ENCODE data around the gene SNX2.

Gene SNX2

DNA sequence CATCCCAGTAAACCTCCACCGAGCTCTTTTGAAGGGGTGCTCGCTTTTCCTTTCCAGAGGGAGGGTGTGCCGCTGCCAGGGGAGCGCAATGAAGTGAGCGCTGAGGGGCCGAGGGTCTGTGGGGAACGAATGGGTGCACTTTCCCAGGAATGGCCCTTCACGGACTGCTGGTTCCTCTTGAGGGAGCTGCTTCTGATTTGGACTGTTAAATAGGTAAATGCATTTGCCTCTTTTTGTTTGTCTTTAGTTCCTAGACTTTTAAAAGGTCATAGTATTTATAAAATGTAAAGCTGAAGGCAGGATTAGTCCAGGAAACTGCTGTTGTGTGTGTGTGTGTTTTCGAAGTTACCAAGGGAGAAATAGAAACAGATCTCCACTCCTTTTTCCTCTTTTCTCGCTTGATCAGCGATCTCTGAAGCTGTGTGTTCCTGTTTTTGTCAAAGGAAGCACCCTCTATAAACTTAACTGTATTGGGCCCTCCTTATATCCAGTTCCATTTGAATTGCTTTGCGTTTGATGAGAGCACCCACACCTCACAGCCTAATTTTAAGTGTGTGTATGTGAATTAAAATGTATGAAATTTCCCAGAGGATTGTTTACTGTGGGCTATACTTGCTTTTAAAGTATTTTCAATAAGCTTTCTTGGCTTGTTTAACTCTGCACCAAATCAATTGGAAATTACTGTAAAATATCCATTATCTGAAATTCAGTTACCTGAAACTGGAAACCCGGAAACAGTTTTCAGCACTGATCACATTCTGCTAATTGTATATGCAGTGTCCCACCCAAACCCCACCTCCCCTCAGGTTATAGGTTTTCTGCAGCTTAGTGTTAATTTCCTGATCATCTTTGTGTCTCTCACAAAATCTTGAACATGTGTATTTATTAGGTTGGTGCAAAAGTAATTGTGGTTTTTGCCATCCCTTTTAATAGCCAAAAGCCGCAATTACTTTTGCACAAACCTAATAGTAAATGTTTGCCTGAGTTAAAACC lies 966 bp downstream of the SNX2 start:
- Histone ChIP-seq H2BK12ac (ENCODE audit: low read length in 2 of 2) (no peak overlapping the region), H3K14ac (ENCODE audit: low read length in 2 of 2) (no peak overlapping the region), H3K79me1 (replicated peaks; ENCODE audit: low read length, poor library complexity, severe bottlenecking) (peaks cover 5% of the 10 kb centered on the region), H3K18ac (ENCODE audit: low read depth in 1 of 2, low read length in 2 of 2) (no peak overlapping the region), H3K4me1 (ENCODE audit: control insufficient read depth, insufficient read depth, low read depth, low read length) (peaks cover 3% of the 10 kb centered on the region), H2BK5ac (ENCODE audit: low read depth, low read length, poor library complexity, severe bottlenecking) (no peak overlapping the region), H2BK120ac (ENCODE audit: low read depth, low read length) (no peak overlapping the region), H3K4me2 (ENCODE audit: low read length, poor library complexity, severe bottlenecking) (peak overlapping the region; percentile 90), H2BK15ac (ENCODE audit: low read depth, poor library complexity, severe bottlenecking) (no peak overlapping the region), H3K4me3 (ENCODE audit: insufficient read depth in 1 of 2, low read depth in 1 of 2, low read length in 2 of 2) (peak overlapping the region; percentile 89 to 93), H4K91ac (ENCODE audit: low read length) (no peak overlapping the region), H3K4ac (ENCODE audit: low read depth in 1 of 2, low read length in 2 of 2) (peak overlapping the region in 1 of 2 experiments; percentile 60), H4K8ac (ENCODE audit: low read length) (no peak overlapping the region), H2AK5ac (ENCODE audit: low read length, severe bottlenecking) (no peak overlapping the region), H3K27ac (ENCODE audit: low read length, poor library complexity, severe bottlenecking) (peak overlapping the region; percentile 57), H3K27me3 (ENCODE audit: control insufficient read depth in 1 of 2, insufficient read depth in 1 of 2, low read length in 2 of 2) (no peaks in the 10 kb centered on the region), H2AFZ (ENCODE audit: low read depth, low read length) (peak overlapping the region; percentile 68), H3K36me3 (ENCODE audit: control insufficient read depth in 1 of 2, insufficient read depth in 2 of 2, low read depth in 1 of 2, low read length in 2 of 2) (no peaks in the 10 kb centered on the region), H3K9me3 (ENCODE audit: control insufficient read depth, low read length) (no peaks in the 10 kb centered on the region), H3K9ac (ENCODE audit: low read length) (peak overlapping the region; percentile 95), H3K23ac (ENCODE audit: low read length in 2 of 2) (peak overlapping the region in 1 of 2 experiments; percentile 7)
- DNase-seq = peak; percentile 57
- 11% methylated on average over 12 of the region's 14 CpGs for WGBS

DNA sequence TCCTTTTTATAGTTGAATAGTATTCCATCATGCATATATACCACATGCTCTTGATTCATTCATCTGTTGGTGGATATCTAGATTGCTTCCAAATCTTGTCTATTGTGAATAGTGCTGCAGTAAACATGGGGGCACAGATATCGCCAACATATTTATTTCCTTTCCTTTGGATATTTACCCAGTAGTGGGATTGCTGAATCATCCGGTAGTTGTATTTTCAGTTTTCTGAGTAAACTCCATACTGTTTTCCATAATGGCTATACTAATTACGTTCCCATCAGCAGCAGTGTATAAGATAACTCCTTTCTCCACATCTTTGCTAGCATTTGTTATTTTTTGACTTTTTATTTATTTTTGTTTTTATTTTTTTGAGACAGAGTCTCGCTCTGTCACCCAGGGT lies 3.3 kb downstream of the SNX2 start:
- H3K4ac ChIP-seq (ENCODE audit: low read depth in 1 of 2, low read length in 2 of 2) = no peak overlapping the region
- H3K23ac ChIP-seq (ENCODE audit: low read length in 2 of 2) = no peak overlapping the region
- H3K9me3 ChIP-seq (ENCODE audit: control insufficient read depth, low read length) = no peaks in the 10 kb centered on the region
- no peak for DNase-seq
- no peak overlapping the region for H3K4me2 ChIP-seq (ENCODE audit: low read length, poor library complexity, severe bottlenecking)
- H3K14ac ChIP-seq (ENCODE audit: low read length in 2 of 2) = no peak overlapping the region
- no peak overlapping the region for H3K27ac ChIP-seq (ENCODE audit: low read length, poor library complexity, severe bottlenecking)
- peaks cover 2% of the 10 kb centered on the region for H3K4me1 ChIP-seq (ENCODE audit: control insufficient read depth, insufficient read depth, low read depth, low read length)
- no peaks in the 10 kb centered on the region for H3K27me3 ChIP-seq (ENCODE audit: control insufficient read depth in 1 of 2, insufficient read depth in 1 of 2, low read length in 2 of 2)
- peaks cover 0 to 9% of the 10 kb centered on the region in 2 experiments for H3K36me3 ChIP-seq (ENCODE audit: control insufficient read depth in 1 of 2, insufficient read depth in 2 of 2, low read depth in 1 of 2, low read length in 2 of 2)
- H4K91ac ChIP-seq (ENCODE audit: low read length) = no peak overlapping the region
- H4K8ac ChIP-seq (ENCODE audit: low read length) = no peak overlapping the region
- peaks cover 7% of the 10 kb centered on the region for H3K79me1 ChIP-seq (replicated peaks; ENCODE audit: low read length, poor library complexity, severe bottlenecking)
- H2BK12ac ChIP-seq (ENCODE audit: low read length in 2 of 2) = no peak overlapping the region
- 100% methylated on average over 4 of the region's 4 CpGs for WGBS
- H2AK5ac ChIP-seq (ENCODE audit: low read length, severe bottlenecking) = no peak overlapping the region
- no peak overlapping the region for H2BK5ac ChIP-seq (ENCODE audit: low read depth, low read length, poor library complexity, severe bottlenecking)
- no peak overlapping the region for H3K18ac ChIP-seq (ENCODE audit: low read depth in 1 of 2, low read length in 2 of 2)
- H3K4me3 ChIP-seq (ENCODE audit: insufficient read depth in 1 of 2, low read depth in 1 of 2, low read length in 2 of 2) = peak overlapping the region in 1 of 2 experiments; percentile 3
- no peak overlapping the region for H2BK120ac ChIP-seq (ENCODE audit: low read depth, low read length)
- H2BK15ac ChIP-seq (ENCODE audit: low read depth, poor library complexity, severe bottlenecking) = no peak overlapping the region
- H3K9ac ChIP-seq (ENCODE audit: low read length) = no peak overlapping the region
- no peak overlapping the region for H2AFZ ChIP-seq (ENCODE audit: low read depth, low read length)

DNA sequence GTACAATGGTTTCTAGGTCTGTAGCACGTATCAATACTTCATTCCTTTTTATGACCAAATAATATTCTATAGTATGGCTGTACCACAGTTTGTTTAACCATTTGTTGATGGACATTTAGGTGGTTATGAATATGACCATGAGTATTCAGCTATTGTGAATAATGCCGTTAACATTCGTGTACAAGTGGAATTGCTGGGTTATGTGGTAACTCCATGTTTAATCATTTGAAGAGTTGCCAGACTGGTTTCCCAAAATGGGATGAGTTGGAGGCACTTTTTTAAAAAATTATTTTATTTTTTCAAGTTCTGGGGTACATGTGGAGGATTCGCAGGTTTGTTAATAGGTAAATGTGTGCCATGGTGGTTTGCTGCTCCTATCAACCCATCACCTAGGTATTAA lies 4.6 kb downstream of the SNX2 start:
- Histone ChIP-seq H3K4me1 (ENCODE audit: control insufficient read depth, insufficient read depth, low read depth, low read length) (peaks cover 1% of the 10 kb centered on the region), H3K79me1 (replicated peaks; ENCODE audit: low read length, poor library complexity, severe bottlenecking) (peaks cover 7% of the 10 kb centered on the region), H3K4me2 (ENCODE audit: low read length, poor library complexity, severe bottlenecking) (no peak overlapping the region), H3K18ac (ENCODE audit: low read depth in 1 of 2, low read length in 2 of 2) (no peak overlapping the region), H4K91ac (ENCODE audit: low read length) (no peak overlapping the region), H3K4me3 (ENCODE audit: insufficient read depth in 1 of 2, low read depth in 1 of 2, low read length in 2 of 2) (no peak overlapping the region), H3K27ac (ENCODE audit: low read length, poor library complexity, severe bottlenecking) (no peak overlapping the region), H3K9ac (ENCODE audit: low read length) (no peak overlapping the region), H3K14ac (ENCODE audit: low read length in 2 of 2) (no peak overlapping the region), H2BK120ac (ENCODE audit: low read depth, low read length) (no peak overlapping the region), H2AK5ac (ENCODE audit: low read length, severe bottlenecking) (no peak overlapping the region), H3K36me3 (ENCODE audit: control insufficient read depth in 1 of 2, insufficient read depth in 2 of 2, low read depth in 1 of 2, low read length in 2 of 2) (peaks cover 0 to 9% of the 10 kb centered on the region in 2 experiments), H2BK5ac (ENCODE audit: low read depth, low read length, poor library complexity, severe bottlenecking) (no peak overlapping the region), H2BK15ac (ENCODE audit: low read depth, poor library complexity, severe bottlenecking) (no peak overlapping the region), H2AFZ (ENCODE audit: low read depth, low read length) (no peak overlapping the region), H3K23ac (ENCODE audit: low read length in 2 of 2) (no peak overlapping the region), H4K8ac (ENCODE audit: low read length) (no peak overlapping the region), H3K27me3 (ENCODE audit: control insufficient read depth in 1 of 2, insufficient read depth in 1 of 2, low read length in 2 of 2) (no peaks in the 10 kb centered on the region), H2BK12ac (ENCODE audit: low read length in 2 of 2) (no peak overlapping the region), H3K9me3 (ENCODE audit: control insufficient read depth, low read length) (no peaks in the 10 kb centered on the region), H3K4ac (ENCODE audit: low read depth in 1 of 2, low read length in 2 of 2) (no peak overlapping the region)
- 98% methylated on average over 2 of the region's 4 CpGs for WGBS
- DNase-seq = no peak

DNA sequence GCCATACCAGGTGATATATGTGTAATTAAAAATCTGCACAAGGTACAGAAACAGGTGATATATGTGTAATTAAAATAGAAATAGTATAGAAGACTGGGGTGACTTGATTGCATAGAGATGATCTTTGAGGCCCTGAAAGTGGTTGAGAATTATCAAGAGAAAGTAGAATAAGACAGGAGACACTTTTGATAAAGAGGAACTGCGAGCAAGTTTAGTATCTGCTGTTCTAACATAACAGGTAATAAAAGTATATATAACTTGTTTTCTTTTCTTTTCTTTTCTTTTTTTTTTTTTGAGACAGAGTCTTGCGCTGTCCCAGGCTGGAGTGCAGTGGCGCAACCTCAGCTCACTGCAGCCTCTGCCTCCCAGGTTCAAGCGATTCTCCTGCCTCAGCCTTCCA lies 5.4 kb downstream of the SNX2 start:
- Histone ChIP-seq H2AK5ac (ENCODE audit: low read length, severe bottlenecking) (no peak overlapping the region), H3K79me1 (replicated peaks; ENCODE audit: low read length, poor library complexity, severe bottlenecking) (peaks cover 5% of the 10 kb centered on the region), H3K9me3 (ENCODE audit: control insufficient read depth, low read length) (peaks cover under 1% of the 10 kb centered on the region), H3K4me1 (ENCODE audit: control insufficient read depth, insufficient read depth, low read depth, low read length) (no peaks in the 10 kb centered on the region), H3K14ac (ENCODE audit: low read length in 2 of 2) (no peak overlapping the region), H3K4me3 (ENCODE audit: insufficient read depth in 1 of 2, low read depth in 1 of 2, low read length in 2 of 2) (no peak overlapping the region), H2BK120ac (ENCODE audit: low read depth, low read length) (no peak overlapping the region), H2BK5ac (ENCODE audit: low read depth, low read length, poor library complexity, severe bottlenecking) (no peak overlapping the region), H4K8ac (ENCODE audit: low read length) (no peak overlapping the region), H2BK12ac (ENCODE audit: low read length in 2 of 2) (no peak overlapping the region), H3K9ac (ENCODE audit: low read length) (no peak overlapping the region), H3K27ac (ENCODE audit: low read length, poor library complexity, severe bottlenecking) (no peak overlapping the region), H4K91ac (ENCODE audit: low read length) (no peak overlapping the region), H2AFZ (ENCODE audit: low read depth, low read length) (no peak overlapping the region), H3K27me3 (ENCODE audit: control insufficient read depth in 1 of 2, insufficient read depth in 1 of 2, low read length in 2 of 2) (no peaks in the 10 kb centered on the region), H3K18ac (ENCODE audit: low read depth in 1 of 2, low read length in 2 of 2) (no peak overlapping the region), H3K4ac (ENCODE audit: low read depth in 1 of 2, low read length in 2 of 2) (no peak overlapping the region), H2BK15ac (ENCODE audit: low read depth, poor library complexity, severe bottlenecking) (no peak overlapping the region), H3K23ac (ENCODE audit: low read length in 2 of 2) (no peak overlapping the region), H3K36me3 (ENCODE audit: control insufficient read depth in 1 of 2, insufficient read depth in 2 of 2, low read depth in 1 of 2, low read length in 2 of 2) (peaks cover 0 to 9% of the 10 kb centered on the region in 2 experiments), H3K4me2 (ENCODE audit: low read length, poor library complexity, severe bottlenecking) (no peak overlapping the region)
- 99% methylated on average over 3 of the region's 4 CpGs for WGBS
- DNase-seq = no peak
